GM18517 (cell line): ENCODE results near the gene PPRC1.
A peak's percentile ranks its signal among the peaks of the same experiment; 100 is the strongest.

ENCODE experiments used
- ATAC-seq: cut with Tn5 transposase; IDR thresholded peaks from one replicate; pipeline ENCODE4 v1.9.1; 2021; ENCODE audit warnings: mild to moderate bottlenecking, moderate library complexity; ENCODE audit not compliant: unreplicated experiment

PPRC1 gene

GRCh38 chr10:102147561-102147960, 14.7 kb downstream of the PPRC1 start:
- ATAC-seq = no peak

DNA sequence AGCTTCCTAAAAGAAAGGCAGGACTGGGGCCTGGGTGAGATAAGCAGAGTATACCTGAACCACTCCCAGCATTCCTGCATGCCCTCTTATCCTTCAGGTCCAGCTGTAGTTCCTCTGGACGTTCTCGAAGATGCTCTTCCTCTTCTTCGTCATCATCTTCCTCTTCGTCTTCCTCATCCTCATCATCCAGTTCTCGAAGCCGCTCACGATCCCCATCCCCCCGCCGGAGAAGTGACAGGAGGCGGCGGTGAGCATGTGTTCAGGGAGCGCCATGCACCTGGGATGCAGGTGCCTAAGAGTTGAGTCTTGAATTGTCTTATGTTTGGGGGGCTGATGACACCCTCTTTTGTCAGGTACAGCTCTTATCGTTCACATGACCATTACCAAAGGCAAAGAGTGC, 15.4 kb downstream of the PPRC1 start:
- no peak for ATAC-seq

GRCh38 chr10:102150970-102151773, 18.3 kb downstream of the PPRC1 start:
- ATAC-seq = no peak

GRCh38 chr10:102151774-102152544, 19.1 kb downstream of the PPRC1 start, which contains the start of gene NOLC1:
TSS of gene NOLC1 (plus strand) at chr10:102152389. CDS start at chr10:102152411, 22 bp downstream.
- ATAC-seq = peak; percentile 89

DNA sequence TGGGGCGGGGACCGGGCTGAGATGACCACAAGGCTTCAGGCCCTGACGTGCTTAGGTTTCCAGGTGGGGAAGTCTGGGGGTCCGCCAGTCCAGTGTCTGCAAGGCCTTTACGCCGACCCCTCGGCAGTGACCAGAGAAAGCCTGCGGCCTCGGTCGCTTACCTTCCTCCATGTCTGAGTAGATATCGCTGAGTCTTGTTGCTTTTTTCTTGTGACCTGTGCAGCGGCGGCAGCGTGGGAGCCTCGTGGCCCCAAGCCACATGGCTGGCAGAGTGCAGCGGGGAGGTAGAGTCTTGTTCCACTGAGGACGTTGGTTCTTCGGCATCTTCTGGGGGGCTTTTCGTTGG, 19.7 kb downstream of the PPRC1 start:
- peak; percentile 13 for ATAC-seq

GRCh38 chr10:102153093-102153620, 20.3 kb downstream of the PPRC1 start:
- no peak for ATAC-seq

- ATAC-seq = no peak
Measured at GRCh38 chr10:102154466-102155116, 21.8 kb downstream of the PPRC1 start.

GRCh38 chr10:102157224-102157623, 24.4 kb downstream of the PPRC1 start:
- ATAC-seq = no peak

GRCh38 chr10:102159051-102159597, 26.3 kb downstream of the PPRC1 start:
- no peak for ATAC-seq

- no peak for ATAC-seq
Measured at GRCh38 chr10:102159831-102160230, 27.0 kb downstream of the PPRC1 start.

DNA sequence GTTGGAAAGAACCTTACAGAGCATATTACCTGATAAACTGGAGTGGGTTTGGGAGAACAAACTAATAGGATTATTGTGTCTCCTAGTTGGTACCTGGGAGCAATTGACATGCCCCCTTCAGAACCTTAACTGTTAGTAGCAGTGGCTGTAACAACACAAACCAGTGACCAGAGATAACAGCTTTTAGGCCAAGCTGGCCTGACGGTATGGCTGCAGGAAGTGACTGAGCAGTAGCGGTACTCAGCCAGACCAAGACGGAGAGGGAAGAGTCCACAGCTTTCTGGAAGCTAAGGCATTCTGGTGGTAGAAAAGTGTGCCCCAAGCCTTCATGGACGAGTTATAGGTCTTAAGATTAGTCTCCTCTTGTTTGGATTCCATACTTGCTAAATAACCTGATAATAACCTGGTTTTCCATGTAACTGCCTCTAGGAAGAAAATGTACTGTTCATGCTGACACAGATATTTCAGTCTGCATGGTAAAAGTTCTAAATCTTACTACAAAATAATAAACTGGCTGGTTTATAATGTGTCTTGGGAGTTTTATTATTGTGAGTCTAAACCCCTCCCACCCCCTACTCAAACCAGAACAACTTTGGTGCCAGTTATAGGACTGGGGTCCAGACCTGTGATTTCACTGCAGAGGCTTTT, 30.6 kb downstream of the PPRC1 start:
- no peak for ATAC-seq

DNA sequence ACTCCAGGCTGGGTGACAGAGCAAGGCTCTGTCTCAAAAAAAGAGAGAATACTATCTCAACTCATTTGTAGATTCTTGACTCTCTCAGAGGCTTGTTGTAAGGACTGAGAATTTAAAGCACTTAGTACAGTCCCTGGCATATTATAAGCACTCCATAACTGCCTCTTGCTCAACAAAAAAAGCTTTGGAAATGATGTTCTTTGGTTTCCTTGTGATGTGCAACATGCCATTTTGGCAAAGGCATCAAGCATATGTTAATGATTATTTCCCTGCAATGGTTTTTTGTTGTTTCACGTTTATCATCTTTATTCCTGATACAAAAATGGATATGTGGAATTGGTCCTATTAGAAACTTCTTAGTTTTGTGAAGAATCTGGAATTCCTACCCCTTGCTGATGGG, 35.0 kb downstream of the PPRC1 start:
- no peak for ATAC-seq

- no peak for ATAC-seq
Measured at GRCh38 chr10:102170602-102171001, 37.8 kb downstream of the PPRC1 start.

- ATAC-seq = no peak
Measured at GRCh38 chr10:102172288-102172687, 39.4 kb downstream of the PPRC1 start.

DNA sequence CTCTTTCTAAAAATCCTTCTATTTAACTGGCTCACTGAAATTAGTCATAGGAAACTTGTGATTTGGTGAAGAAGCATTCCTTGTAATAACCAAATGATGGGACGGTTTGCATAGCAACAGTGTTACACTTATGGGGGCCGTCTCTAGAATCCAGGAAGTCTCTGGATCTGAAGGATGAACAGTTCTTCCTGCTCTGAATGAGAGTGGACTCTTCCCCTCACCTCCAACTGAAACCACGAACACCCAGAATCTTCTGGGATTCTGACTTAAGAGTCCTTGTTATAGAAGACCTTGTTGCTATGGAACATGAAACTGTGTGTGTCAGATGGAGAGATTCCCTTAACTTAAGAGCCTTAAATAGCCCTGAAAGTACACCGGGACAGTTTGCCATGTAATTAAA, 42.6 kb downstream of the PPRC1 start:
- no peak for ATAC-seq

DNA sequence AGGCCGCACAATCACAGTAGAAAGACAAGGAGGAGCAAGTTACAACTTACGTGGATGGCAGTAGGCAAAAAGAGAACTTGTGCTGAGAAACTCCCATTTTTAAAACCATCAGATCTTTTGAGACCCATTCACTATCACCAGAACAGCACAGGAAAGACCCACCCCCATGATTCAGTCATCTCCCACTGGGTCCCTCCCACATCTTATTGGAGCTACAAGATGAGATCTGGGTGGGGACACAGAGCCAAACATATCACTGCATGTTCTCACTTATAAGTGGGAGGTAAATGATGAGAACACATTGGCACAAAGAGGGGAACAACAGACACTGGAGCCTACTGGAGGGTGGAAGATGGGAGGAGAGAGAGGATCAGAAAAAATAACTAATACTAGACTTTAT, 51.8 kb downstream of the PPRC1 start:
- ATAC-seq = no peak

GRCh38 chr10:102185272-102185671, 52.4 kb downstream of the PPRC1 start:
- ATAC-seq = no peak

GRCh38 chr10:102185811-102186527, 53.1 kb downstream of the PPRC1 start:
- ATAC-seq = no peak

DNA sequence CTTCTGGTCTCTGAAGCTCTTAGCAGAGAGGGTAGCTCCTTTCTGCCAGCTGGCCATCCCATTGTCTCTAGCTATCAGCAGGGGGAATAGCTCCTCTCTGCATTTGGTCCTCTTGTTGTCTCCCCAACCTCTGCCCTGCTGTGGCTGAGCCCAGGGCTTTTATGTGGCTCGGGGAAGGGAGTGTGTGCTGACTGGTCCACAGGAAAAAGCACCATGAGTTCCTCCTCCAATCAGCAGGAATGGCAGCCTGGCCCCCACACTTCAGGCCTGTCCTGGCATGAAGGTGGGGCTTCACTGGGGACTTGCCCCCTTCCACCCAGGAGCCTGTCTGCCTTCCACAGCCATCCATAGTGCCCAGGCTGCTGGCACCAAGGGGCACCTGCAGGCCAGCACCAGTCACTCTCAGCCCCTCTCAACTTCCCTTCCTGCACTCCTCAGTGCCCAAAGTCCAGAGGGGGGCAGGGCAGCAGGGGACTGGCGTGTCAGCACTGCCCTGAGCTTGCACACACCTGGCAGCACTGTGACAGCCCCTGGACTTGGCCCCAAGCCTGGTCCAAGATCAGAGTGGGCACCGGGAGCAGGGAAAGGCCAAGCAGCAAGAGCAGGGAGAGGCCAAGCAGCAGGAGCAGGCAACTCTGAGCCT, 55.6 kb downstream of the PPRC1 start:
- ATAC-seq = no peak
